Coronary artery (tissue), 2 donors: ENCODE data around the gene BTBD16.

Experiments
- DNase-seq: peaks from one replicate; pipeline ENCODE4 v3.0.0-alpha.2; 2017; ENCODE audit warnings: low spot score
- H3K27ac ChIP-seq, 2 donors: fragments of 200-600 bp; sonication (generic); one replicate each; pipeline ENCODE4 v1.5.1; 2016 to 2019
- H3K4me3 ChIP-seq: fragments of 200-600 bp; sonication (generic); 2 replicates; pipeline ENCODE4 v1.5.1; 2016; ENCODE audit warnings: mild to moderate bottlenecking, moderate library complexity
- TF ChIP-seq, protein P1 (sequence below): fragments of 200-600 bp; sonication (generic); IDR thresholded peaks from one replicate; pipeline ENCODE4 v1.5.1; 2019; ENCODE audit warnings: antibody characterized with exemption

The BTBD16 gene

DNA sequence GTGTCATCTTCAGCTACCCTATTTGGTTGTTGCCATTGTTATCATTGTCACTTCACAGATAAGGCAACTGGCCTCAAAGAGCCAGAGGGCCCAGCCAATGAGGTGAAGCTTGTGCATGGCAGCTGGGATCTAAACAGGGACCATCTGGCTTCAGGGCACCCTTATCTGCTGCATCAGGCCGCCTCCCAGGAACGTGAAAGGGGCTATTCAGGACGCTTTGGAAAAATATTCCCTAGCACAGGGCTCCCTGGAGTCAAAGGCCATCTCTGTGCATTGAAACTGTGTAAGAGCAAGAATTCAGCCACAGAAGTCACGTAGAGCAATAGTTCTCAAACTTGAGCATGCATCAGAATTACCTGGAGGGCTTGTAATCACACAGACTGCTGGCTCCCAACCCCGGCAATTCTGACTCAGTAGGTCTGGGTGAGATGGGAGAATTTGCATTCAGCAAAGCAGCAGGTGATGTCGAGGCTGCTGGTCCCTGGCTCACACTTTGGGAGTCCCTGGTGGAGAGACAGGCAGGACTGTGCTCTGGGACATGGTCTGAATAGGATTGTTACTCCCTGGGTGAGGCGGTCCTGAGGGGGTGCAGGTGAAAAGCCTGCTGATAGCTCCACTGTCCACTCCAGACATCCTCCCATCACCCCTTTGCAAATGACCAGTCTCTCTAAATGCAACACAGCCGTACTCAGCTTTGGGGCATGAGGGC is 81.9 kb downstream of the BTBD16 start:
- TF ChIP-seq, protein P1, sequence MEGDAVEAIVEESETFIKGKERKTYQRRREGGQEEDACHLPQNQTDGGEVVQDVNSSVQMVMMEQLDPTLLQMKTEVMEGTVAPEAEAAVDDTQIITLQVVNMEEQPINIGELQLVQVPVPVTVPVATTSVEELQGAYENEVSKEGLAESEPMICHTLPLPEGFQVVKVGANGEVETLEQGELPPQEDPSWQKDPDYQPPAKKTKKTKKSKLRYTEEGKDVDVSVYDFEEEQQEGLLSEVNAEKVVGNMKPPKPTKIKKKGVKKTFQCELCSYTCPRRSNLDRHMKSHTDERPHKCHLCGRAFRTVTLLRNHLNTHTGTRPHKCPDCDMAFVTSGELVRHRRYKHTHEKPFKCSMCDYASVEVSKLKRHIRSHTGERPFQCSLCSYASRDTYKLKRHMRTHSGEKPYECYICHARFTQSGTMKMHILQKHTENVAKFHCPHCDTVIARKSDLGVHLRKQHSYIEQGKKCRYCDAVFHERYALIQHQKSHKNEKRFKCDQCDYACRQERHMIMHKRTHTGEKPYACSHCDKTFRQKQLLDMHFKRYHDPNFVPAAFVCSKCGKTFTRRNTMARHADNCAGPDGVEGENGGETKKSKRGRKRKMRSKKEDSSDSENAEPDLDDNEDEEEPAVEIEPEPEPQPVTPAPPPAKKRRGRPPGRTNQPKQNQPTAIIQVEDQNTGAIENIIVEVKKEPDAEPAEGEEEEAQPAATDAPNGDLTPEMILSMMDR = no peak
- Histone ChIP-seq H3K27ac (no peak overlapping the region), H3K4me3 (no peak overlapping the region)
- DNase-seq = no peak

DNA sequence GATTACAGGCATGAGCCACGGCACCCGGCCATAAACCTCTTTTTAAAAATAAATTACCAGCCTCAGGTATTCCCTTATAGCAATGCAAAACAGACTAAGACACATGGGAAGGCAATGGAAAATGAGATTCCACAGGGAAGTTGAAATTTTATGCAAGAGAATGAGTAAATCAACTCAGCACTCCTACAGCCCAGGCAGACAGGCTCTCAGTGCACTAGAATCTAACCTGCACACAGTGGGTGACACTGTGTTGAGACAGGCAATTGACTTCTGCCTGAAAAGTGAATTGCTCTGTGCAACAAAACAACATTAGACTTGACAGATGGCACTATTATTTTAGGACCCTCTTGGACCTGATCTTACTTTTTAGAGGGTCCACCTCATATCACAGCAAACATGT is 83.3 kb downstream of the BTBD16 start:
- no peak overlapping the region for H3K4me3 ChIP-seq
- no peak overlapping the region for H3K27ac ChIP-seq
- no peak for DNase-seq
- TF ChIP-seq, protein P1 = no peak

DNA sequence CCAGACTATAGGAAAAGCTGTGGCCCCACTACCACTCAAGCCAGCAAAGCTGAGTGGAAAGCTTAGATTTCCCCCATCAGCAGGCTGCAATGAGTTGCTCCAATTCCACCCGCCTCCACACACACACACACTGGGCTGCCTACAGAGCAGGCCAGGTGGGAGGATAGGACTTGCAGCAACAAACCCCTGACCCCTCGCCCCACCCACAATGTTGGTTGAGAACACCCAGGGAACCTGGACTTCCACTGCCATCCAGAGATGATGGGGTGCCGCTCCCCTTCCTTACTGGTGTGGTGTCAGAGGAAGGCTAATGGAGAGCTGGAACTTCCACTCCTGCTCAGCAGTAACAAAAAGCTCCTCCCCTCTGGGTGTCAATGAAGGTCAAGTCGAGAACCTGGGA is 86.6 kb downstream of the BTBD16 start:
- TF ChIP-seq, protein P1 = no peak
- no peak overlapping the region for H3K4me3 ChIP-seq
- H3K27ac ChIP-seq = no peak overlapping the region
- no peak for DNase-seq

DNA sequence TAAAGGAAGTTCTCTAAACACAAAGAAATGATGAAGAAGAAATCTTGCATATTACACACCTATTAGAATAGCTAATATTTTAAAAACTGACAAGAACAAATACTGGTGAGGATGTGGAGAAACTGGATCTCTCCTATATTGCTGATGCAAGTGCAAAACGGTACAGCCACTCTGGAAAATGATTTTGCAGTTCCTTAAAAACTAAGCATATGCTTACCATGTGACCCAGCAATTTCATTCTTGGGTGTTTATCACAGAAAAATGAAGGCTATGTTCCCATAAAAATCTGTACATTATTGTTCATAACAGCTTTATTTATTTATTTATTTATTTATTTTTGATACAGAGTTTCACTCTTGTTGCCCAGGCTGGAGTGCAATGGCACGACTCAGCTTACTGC is 88.5 kb downstream of the BTBD16 start:
- Histone ChIP-seq H3K4me3 (no peak overlapping the region), H3K27ac (no peak overlapping the region)
- TF ChIP-seq, protein P1 = no peak
- DNase-seq = no peak

DNA sequence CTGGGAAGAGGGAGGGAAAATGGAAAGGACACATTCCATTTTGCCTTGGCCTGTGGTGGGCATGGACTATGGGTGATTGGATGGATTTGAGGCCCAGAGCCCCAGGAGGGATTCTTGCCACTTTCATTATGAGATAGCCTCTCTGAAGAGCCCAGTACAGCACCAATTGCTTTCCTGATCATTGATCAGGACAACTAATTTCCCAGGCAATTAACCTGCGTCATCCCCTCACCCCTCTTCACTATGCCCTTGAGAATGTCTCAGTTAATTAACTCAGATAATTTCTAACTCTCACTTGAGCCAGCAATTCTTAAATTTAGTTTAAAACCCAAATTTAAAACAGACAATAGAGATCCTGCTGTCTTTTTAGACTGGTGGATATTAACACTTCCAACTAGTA is 90.0 kb downstream of the BTBD16 start:
- TF ChIP-seq, protein P1 = no peak
- DNase-seq = no peak
- Histone ChIP-seq H3K27ac (no peak overlapping the region), H3K4me3 (no peak overlapping the region)

DNA sequence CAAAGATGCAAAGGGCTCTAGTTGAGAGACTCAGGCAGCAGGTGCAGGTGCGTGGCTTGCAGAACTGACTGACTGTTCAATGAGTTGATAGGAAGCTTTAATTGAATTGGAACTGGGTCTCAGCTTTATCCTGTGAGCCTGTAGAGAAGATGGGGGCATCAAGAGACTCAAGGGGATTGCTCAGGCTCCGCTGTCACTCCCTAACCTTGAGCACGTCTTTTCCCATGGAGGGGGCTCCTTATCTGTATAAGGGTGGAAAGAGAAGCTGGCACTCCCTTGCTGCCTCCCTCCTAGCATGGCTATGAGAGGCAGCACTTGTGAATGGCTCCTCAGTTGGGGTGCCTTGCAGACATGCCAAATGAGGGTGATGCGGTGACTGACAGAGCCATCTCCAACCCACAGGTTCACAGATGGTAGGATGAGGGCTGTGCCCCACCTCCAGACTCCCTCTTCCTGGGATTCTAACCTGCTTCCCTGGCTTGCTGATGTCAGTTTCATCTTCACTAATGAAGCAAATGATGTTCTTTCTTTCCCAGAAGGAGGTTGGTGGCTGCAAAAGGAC is 91.0 kb downstream of the BTBD16 start:
- no peak overlapping the region for H3K4me3 ChIP-seq
- TF ChIP-seq, protein P1 = no peak
- no peak overlapping the region for H3K27ac ChIP-seq
- DNase-seq = no peak

DNA sequence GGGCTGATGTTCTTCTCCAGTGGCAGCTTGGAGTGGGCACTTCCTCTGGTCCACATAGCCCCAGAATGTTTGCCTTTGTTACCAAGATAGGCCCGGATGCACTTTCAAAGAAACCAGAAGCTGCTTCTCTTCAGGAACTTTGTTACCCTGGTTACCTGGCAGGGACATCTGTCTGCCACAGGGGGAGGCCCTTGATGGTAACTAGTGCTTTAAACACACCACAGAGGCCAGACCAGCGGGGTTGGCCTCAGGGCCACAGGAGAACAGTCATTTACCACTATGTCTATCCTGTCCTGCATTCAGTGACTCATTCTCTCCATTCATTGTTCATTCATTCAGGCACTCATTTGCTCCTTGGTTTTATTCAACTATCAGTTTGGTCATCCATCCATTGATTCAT is 91.5 kb downstream of the BTBD16 start:
- DNase-seq = no peak
- TF ChIP-seq, protein P1 = no peak
- H3K27ac ChIP-seq = no peak overlapping the region
- H3K4me3 ChIP-seq = no peak overlapping the region
